Left lung (tissue), 10 donors: ENCODE measurements around the gene TNFRSF13B. TPM values are rescaled to one million over a fixed set of nuclear protein-coding genes. Genes with fewer than 3 reads are reported as not detected.

Experiments
- ATAC-seq: fragments of 200-7000 bp; cut with Tn5 transposase; one replicate; pipeline ENCODE4 v1.9.1; 2020; ENCODE audit warnings: moderate library complexity
- DNase-seq, 4 donors: peaks; one replicate each; pipeline ENCODE4 v3.0.0-alpha.2; 2013 to 2020
- H3K27ac ChIP-seq, 2 donors: fragments of 200-600 bp; sonication (generic) in 1 of 2; one replicate each; pipeline versions ENCODE4 v1.5.0 to v1.8.0; 2020 to 2021
- H3K27me3 ChIP-seq, 2 donors: fragments of 200-600 bp; sonication (generic) in 1 of 2; one replicate each; pipeline versions ENCODE4 v1.5.0 to v1.8.0; 2020 to 2021
- H3K36me3 ChIP-seq, 2 donors: fragments of 200-600 bp; sonication (generic) in 1 of 2; one replicate each; pipeline versions ENCODE4 v1.5.0 to v1.8.0; 2020 to 2021
- H3K4me1 ChIP-seq, 2 donors: fragments of 200-600 bp; one replicate each; pipeline ENCODE4 v1.8.0; 2021
- H3K4me3 ChIP-seq, 2 donors: fragments of 200-600 bp; sonication (generic) in 1 of 2; one replicate each; pipeline versions ENCODE4 v1.5.0 to v1.8.0; 2020 to 2021; ENCODE audit warnings: mild to moderate bottlenecking in 1 of 2
- H3K9me3 ChIP-seq, 2 donors: fragments of 200-600 bp; sonication (generic) in 1 of 2; one replicate each; pipeline versions ENCODE4 v1.5.0 to v1.8.0; 2020 to 2021
- intact Hi-C, 2 donors: fragments of 100-400 bp; cut with DNase I; formaldehyde crosslinking; loops; one replicate each; pipeline versions ENCODE4 v1.11.2 to v1.14.2; 2022
- polyA plus RNA-seq, 6 donors: library from polyadenylated mRNA; unstranded; fragments of 120-200 nt; gene quantifications; one replicate each; pipeline ENCODE4 v1.2.1, GENCODE V29; 2013; ENCODE audit not compliant: insufficient read length in 6 of 6
- total RNA-seq, 2 donors: library from RNA; stranded (reverse); fragmentation: NEBNext Ultra II Directional; extraction: Animal tissue kit (Norgen Biotek cat#: 25700); gene quantifications; one replicate each; pipeline ENCODE4 v1.2.1, GENCODE V29; 2021
- TF ChIP-seq, protein P1 (sequence below), 2 donors: fragments of 200-600 bp; sonication (generic) in 1 of 2; IDR thresholded peaks; one replicate each; pipeline versions ENCODE4 v1.5.0 to v1.8.0; 2021; ENCODE audit warnings: antibody characterized with exemption in 2 of 2
- donor health status: DM: no; HTN: yes; CAD: no.
- donor health status: DM: no; HTN: no; CAD: no.

TNFRSF13B gene
- total and polyA plus RNA-seq, 8 donors, result 0.61 to 0.79 TPM; not detected in 6

DNA sequence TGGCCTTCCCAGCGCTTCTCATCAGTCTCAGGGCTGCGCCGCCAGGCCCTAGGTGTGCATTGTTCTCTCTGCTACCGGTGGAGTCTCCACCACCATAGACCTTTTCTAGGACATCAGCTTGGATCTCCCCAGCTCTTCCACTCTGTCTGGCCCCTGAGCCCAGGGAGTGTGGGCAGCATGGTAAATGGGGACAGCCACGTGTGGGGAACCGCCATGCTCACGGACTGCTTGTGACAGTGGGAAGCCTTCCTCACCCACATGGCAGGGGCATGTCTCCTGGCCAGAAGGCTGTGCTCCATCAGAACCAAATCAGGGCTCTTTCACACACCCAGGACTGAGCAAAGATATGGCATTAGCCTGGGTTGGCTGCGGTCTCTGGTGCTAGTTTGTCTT, 51.3 kb downstream of the TNFRSF13B start:
- Histone ChIP-seq H3K4me1 (no peaks in the 10 kb centered on the region), H3K36me3 (no peaks in the 10 kb centered on the region), H3K4me3 (no peak overlapping the region), H3K9me3 (no peaks in the 10 kb centered on the region), H3K27me3 (no peaks in the 10 kb centered on the region), H3K27ac (no peak overlapping the region)
- ATAC-seq, result no peak
- TF ChIP-seq, protein P1, sequence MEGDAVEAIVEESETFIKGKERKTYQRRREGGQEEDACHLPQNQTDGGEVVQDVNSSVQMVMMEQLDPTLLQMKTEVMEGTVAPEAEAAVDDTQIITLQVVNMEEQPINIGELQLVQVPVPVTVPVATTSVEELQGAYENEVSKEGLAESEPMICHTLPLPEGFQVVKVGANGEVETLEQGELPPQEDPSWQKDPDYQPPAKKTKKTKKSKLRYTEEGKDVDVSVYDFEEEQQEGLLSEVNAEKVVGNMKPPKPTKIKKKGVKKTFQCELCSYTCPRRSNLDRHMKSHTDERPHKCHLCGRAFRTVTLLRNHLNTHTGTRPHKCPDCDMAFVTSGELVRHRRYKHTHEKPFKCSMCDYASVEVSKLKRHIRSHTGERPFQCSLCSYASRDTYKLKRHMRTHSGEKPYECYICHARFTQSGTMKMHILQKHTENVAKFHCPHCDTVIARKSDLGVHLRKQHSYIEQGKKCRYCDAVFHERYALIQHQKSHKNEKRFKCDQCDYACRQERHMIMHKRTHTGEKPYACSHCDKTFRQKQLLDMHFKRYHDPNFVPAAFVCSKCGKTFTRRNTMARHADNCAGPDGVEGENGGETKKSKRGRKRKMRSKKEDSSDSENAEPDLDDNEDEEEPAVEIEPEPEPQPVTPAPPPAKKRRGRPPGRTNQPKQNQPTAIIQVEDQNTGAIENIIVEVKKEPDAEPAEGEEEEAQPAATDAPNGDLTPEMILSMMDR (IDR thresholded peaks at IDR 0.05), result no peak
- peak in 1 of 4 donors; percentile 6 for DNase-seq
- intact Hi-C loops, result no loop called here

- ATAC-seq (no peak), DNase-seq (peak in 1 of 4 donors; percentile 11)
- TF ChIP-seq, protein P1 (IDR thresholded peaks at IDR 0.05), result no peak
- Histone ChIP-seq H3K9me3 (no peaks in the 10 kb centered on the region), H3K4me3 (no peak overlapping the region), H3K27me3 (no peaks in the 10 kb centered on the region), H3K36me3 (no peaks in the 10 kb centered on the region), H3K27ac (no peak overlapping the region), H3K4me1 (no peaks in the 10 kb centered on the region)
- intact Hi-C loops, result no loop called here
Measured at GRCh38 chr17:16919663-16920627, 52.0 kb downstream of the TNFRSF13B start.

DNA sequence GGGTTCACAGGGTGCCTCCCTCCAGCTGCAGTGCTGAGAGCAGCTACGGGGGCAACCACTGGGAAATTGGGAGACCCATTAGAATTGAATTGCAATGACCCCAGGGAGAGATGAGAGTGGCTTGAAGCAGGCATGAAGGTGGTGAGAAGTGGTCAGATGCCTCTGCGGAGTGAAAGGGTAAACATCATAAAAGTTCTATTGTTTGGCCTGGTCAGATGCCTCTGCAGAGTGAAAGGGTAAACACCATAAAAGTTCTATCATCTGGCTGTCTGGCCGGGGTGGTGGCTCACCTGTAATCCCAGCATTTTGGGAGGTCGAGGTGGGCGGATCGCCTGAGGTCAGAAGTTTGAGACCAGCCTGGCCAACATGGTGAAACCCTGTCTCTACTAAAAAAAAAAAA, 53.5 kb downstream of the TNFRSF13B start:
- ATAC-seq (peak; percentile 47), DNase-seq (peak in 1 of 4 donors; percentile 10)
- Histone ChIP-seq H3K9me3 (no peaks in the 10 kb centered on the region), H3K27me3 (no peaks in the 10 kb centered on the region), H3K4me1 (no peaks in the 10 kb centered on the region), H3K27ac (no peak overlapping the region), H3K4me3 (no peak overlapping the region), H3K36me3 (no peaks in the 10 kb centered on the region)
- intact Hi-C loops, result no loop called here
- TF ChIP-seq, protein P1 (IDR thresholded peaks at IDR 0.05), result no peak

DNA sequence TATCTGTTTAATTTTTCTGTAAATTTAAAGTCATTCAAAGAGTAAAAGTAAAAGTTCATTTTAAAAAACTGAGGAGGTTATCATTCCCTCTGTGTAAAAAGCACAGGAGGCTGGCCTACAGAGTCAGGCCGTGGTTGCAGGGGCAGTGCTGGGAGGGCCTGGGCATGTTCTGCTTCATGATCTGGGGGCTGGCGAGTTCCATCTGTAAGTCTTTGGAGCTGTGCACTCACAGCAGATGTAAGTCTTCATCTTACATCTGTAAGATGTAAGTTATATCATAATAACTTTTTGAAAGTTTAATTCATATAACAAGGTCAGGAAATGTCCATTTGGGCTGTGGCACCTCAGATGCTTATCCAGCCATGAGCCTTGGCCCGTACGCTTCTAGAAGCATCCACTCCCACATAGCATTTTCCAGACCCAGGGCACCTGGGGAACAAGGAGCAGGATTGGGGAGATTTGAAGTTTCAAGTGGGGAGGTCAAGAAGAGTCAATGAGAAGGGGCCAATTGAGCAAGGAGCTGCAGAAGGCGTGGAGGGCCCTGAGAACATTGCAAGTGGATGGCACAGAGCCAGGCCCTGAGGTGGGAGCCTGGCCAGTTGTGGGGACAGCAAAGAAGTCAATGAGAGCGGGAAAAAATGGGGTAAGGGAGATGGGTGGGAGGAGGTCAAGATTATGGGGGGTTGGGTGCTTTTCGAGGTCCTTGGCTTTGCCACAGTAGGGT, 54.1 kb downstream of the TNFRSF13B start:
- H3K27ac ChIP-seq, result no peak overlapping the region
- H3K36me3 ChIP-seq, result no peaks in the 10 kb centered on the region
- TF ChIP-seq, protein P1 (IDR thresholded peaks at IDR 0.05), result no peak
- no peak overlapping the region for H3K4me3 ChIP-seq
- DNase-seq (peak in 3 of 4 donors; percentile 50 to 68 (median 67)), ATAC-seq (peak; percentile 66)
- no peaks in the 10 kb centered on the region for H3K9me3 ChIP-seq
- H3K27me3 ChIP-seq, result no peaks in the 10 kb centered on the region
- no peaks in the 10 kb centered on the region for H3K4me1 ChIP-seq
- intact Hi-C loops, result no loop called here

GRCh38 chr17:16916557-16916920, 55.4 kb downstream of the TNFRSF13B start:
- ATAC-seq (no peak), DNase-seq (peak in 1 of 4 donors; percentile 9)
- Histone ChIP-seq H3K9me3 (no peaks in the 10 kb centered on the region), H3K36me3 (no peaks in the 10 kb centered on the region), H3K27me3 (no peaks in the 10 kb centered on the region), H3K27ac (no peak overlapping the region), H3K4me1 (no peaks in the 10 kb centered on the region), H3K4me3 (no peak overlapping the region)
- intact Hi-C loops, result no loop called here
- TF ChIP-seq, protein P1 (IDR thresholded peaks at IDR 0.05), result no peak
